Measurements from ENCODE around the gene CCDC38.
"Not testable (repeated sequence)": the region's sequence is repeated elsewhere in the genome, so short reads cannot be mapped to it uniquely, and the experiment has no call there.

CCDC38 gene

DNA sequence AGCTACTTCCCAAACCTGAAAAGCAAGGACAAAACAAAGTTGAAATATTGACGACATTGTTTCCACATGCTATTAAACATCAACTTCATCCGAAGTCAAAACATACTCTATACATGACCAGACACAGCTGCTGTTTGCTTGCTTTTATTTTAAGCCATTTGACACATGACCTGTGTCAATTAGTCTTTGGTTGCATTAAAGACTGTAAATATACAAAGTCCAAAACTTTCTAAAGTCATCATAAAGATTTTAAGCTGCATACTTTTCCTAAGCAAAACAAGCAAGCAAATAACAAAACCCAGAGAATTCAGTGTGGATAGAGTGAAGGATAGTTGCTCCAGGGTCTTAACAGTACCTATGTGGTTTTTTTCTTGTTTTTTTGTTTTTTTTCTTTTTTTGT lies 31.9 kb upstream of the CCDC38 start:
- H3K4me3 ChIP-seq (replicated peaks; ENCODE audit: low read depth, low read length) = no peak overlapping the region
- DNase-seq (ENCODE audit: low read depth) = no peak
- TF ChIP-seq, protein P1, sequence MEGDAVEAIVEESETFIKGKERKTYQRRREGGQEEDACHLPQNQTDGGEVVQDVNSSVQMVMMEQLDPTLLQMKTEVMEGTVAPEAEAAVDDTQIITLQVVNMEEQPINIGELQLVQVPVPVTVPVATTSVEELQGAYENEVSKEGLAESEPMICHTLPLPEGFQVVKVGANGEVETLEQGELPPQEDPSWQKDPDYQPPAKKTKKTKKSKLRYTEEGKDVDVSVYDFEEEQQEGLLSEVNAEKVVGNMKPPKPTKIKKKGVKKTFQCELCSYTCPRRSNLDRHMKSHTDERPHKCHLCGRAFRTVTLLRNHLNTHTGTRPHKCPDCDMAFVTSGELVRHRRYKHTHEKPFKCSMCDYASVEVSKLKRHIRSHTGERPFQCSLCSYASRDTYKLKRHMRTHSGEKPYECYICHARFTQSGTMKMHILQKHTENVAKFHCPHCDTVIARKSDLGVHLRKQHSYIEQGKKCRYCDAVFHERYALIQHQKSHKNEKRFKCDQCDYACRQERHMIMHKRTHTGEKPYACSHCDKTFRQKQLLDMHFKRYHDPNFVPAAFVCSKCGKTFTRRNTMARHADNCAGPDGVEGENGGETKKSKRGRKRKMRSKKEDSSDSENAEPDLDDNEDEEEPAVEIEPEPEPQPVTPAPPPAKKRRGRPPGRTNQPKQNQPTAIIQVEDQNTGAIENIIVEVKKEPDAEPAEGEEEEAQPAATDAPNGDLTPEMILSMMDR (IDR thresholded peaks at IDR 0.05; ENCODE audit: low read length, missing control alignments) = no peak

DNA sequence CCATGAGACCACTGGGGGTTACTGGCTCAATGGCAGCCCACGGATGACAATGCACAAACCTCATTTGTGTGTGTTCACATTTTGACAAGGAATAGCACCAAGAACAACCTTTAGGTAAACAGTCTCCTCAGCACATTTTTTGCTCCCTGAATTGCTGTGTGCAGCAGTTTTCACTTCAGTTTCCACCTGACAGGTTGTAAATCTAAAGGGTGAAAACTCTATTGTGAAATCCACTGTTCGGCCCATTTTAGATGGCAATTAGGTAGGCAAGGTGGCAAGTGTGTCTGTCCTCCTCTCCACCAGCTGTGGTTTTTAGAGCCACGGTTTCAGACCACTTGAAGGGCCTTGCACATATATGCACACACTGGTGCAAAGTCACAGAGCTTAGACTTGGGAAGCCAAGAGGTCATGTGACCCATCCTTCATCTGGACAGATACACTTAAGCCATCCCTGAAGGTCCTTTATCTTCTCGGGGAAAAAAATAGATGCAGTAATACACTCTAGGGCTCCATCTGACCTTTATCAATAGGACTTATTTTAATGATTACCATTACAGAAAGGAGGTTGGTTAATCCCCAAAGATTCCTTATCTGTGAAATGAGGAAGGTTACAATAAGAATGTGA lies 30.5 kb upstream of the CCDC38 start:
- TF ChIP-seq, protein P1 (IDR thresholded peaks at IDR 0.05; ENCODE audit: low read length, missing control alignments) = no peak
- no peak for DNase-seq (ENCODE audit: low read depth)
- H3K4me3 ChIP-seq (replicated peaks; ENCODE audit: low read depth, low read length) = no peak overlapping the region

DNA sequence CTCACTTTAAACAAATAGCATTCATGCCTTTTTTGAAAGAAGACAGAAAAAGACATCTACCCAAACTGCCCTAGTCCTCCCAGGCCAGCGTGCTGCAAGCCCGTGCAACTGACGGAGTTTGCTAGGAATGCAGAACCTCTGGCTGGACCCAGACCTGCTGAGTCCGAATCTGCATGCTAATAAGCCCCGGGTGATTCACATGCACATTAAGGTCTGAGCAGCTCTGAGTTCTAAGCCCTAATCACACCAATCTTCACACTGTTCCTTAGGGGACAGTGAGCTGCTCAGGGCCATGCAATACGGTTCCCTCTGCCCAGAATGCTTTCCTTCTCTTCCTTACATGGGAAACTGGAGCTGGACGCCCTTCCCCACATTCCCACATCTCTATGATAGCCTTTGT lies 28.5 kb upstream of the CCDC38 start:
- TF ChIP-seq, protein P1 (IDR thresholded peaks at IDR 0.05; ENCODE audit: low read length, missing control alignments) = no peak
- H3K4me3 ChIP-seq (replicated peaks; ENCODE audit: low read depth, low read length) = no peak overlapping the region
- no peak for DNase-seq (ENCODE audit: low read depth)

DNA sequence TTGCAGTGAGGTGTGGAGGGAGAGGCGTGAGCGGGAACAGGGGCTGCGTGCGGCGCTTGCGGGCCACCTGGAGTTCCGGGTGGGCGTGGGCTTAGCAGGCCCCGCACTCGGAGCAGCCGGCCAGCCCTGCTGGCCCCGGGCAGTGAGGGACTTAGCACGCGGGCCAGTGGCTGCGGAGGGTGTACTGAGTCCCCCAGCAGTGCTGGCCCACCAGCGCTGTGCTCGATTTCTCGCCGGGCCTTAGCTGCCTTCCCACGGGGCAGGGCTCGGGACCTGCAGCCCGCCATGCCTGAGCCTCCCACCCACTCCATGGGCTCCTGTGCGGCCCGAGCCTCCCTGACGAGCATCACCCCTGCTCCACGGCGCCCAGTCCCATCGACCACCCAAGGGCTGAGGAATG lies 26.7 kb upstream of the CCDC38 start:
- H3K4me3 ChIP-seq (replicated peaks; ENCODE audit: low read depth, low read length); DNase-seq (ENCODE audit: low read depth): not testable (repeated sequence)

DNA sequence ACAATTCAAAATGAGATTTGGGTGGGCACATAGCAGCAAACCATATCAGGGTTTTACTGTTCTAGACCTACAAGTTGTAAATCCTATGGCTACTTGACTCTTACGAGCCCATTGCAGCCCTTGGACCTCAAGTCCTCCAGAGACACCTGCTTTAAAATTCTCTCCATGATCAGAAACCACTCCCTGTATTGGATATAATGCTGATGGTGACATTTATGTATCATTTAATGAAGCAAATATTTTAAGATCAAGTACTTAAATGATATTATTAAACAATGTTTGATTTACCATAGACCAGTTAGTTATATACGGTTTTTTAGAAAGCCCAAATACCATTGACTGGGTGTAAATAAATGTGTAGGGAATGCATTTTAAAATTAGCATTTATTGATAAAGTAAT lies 24.9 kb upstream of the CCDC38 start:
- TF ChIP-seq, protein P1 (IDR thresholded peaks at IDR 0.05; ENCODE audit: low read length, missing control alignments) = no peak
- DNase-seq (ENCODE audit: low read depth) = no peak
- H3K4me3 ChIP-seq (replicated peaks; ENCODE audit: low read depth, low read length) = no peak overlapping the region

DNA sequence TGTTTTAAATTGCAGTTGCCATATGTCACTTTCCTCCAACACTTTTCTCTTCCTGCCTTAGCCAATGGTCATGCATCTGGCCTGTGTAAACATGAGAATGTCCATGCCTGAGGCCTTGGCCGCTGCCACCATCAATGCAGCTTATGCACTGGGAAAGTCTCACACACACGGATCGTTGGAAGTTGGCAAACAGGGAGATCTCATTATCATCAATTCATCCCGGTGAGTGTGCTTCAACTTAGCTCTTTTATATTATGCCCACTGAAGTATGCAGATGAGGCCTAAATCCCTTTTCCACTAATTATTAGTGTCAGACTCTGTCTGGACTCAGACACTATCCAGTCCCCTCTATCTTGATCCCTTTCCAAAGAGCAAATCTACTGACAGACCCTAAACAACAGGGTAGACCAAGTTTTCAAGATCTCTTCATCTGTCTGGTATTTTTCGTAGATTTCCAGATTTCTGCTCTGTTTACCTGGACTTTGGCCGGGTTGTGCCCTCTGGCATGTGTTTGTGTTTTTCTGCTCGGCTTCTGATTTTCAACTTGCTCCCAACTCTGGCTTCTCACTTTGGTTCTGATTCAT lies 24.0 kb upstream of the CCDC38 start:
- TF ChIP-seq, protein P1 (IDR thresholded peaks at IDR 0.05; ENCODE audit: low read length, missing control alignments) = no peak

DNA sequence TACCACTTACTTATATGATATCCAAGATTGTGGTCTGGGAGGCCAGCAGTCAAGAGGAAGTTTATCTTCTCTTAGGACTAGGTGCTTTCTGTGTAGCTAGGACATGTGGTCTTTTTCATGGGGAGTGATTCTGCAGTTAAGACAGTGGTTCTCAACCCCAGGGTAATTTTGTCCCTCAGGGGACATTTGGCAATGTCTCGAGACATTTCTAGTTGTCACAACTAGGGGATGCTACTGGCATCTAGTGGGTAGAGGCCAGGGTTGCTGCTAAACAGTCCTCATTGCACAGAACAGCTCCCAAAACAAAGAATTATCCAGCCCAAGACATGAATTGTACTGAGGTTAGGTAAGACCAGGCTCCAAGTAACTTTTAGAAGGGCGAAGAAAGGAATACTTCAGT lies 20.7 kb upstream of the CCDC38 start:
- no peak for DNase-seq (ENCODE audit: low read depth)
- TF ChIP-seq, protein P1 (IDR thresholded peaks at IDR 0.05; ENCODE audit: low read length, missing control alignments) = no peak

More for the DNA sequence above, 24.0 kb upstream of the CCDC38 start:
- no peak overlapping the region for H3K4me3 ChIP-seq (replicated peaks; ENCODE audit: low read depth, low read length)
- no peak for DNase-seq (ENCODE audit: low read depth)

More for the DNA sequence above, 20.7 kb upstream of the CCDC38 start:
- no peak overlapping the region for H3K4me3 ChIP-seq (replicated peaks; ENCODE audit: low read depth, low read length)
